ENCODE data around the gene TMPRSS9. TPM values are rescaled to one million over a fixed set of nuclear protein-coding genes. Genes with fewer than 3 reads are reported as not detected.
"Not testable (repeated sequence)": the region's sequence is repeated elsewhere in the genome, so short reads cannot be mapped to it uniquely, and the experiment has no call there.

Gene TMPRSS9
- total and polyA plus RNA-seq, 4 donors: 0.05 to 0.37 (median 0.09) TPM; not detected in 1

DNA sequence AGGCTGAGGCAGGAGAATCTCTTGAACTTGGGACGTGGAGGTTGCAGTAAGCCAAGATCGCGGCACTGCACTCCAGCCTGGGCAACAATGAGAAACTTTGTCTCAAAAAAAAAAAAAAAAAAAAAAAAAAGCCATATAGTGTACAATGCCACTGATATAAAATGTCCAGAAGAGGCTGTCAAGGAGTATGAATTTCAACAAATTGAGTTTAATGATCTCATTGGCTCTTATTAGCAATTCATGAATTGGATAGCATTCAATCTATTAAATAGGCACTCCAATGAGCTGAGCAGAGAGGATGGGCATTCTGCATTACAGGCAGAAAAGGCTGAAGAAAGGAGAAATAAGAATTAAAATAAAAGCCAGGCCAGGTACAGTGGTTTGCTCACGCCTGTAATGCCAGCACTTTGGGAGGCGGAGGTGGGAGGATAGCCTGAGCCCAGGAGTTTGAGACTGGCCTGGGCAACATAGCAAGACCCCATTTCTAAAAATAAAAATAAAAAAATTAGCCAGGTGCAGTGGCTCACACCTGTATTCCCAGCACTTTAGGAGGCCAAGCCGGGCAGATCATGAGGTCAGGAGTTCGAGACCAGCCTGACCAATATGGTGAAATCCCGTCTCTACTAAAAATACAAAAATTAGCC, 97.5 kb downstream of the TMPRSS9 start:
- H3K4me1 ChIP-seq (ENCODE audit: control insufficient read depth in 5 of 5, insufficient read depth in 5 of 5, low read length in 5 of 5): peaks cover 0 to 22% (median 11%) of the 10 kb centered on the region in 5 donors
- ATAC-seq (ENCODE audit: insufficient read depth, low FRiP score) (no peak), DNase-seq (no peak)
- no peaks in the 10 kb centered on the region for H3K36me3 ChIP-seq (ENCODE audit: control insufficient read depth in 4 of 4, insufficient read depth in 4 of 4, low read length in 4 of 4)
- TF ChIP-seq, protein P1, sequence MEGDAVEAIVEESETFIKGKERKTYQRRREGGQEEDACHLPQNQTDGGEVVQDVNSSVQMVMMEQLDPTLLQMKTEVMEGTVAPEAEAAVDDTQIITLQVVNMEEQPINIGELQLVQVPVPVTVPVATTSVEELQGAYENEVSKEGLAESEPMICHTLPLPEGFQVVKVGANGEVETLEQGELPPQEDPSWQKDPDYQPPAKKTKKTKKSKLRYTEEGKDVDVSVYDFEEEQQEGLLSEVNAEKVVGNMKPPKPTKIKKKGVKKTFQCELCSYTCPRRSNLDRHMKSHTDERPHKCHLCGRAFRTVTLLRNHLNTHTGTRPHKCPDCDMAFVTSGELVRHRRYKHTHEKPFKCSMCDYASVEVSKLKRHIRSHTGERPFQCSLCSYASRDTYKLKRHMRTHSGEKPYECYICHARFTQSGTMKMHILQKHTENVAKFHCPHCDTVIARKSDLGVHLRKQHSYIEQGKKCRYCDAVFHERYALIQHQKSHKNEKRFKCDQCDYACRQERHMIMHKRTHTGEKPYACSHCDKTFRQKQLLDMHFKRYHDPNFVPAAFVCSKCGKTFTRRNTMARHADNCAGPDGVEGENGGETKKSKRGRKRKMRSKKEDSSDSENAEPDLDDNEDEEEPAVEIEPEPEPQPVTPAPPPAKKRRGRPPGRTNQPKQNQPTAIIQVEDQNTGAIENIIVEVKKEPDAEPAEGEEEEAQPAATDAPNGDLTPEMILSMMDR (IDR thresholded peaks at IDR 0.05; ENCODE audit: control extremely low read depth, extremely low read depth): no peak
- 88 to 94% methylated on average over 8 of the region's 8 CpGs for WGBS, 2 donors
- no peak overlapping the region for H3K4me3 ChIP-seq
- H3K27ac ChIP-seq (ENCODE audit: low read depth in 1 of 2, low read length in 1 of 2): peak overlapping the region; percentile 70 to 74
- no peaks in the 10 kb centered on the region for H3K27me3 ChIP-seq (ENCODE audit: control insufficient read depth in 3 of 3, insufficient read depth in 3 of 3, low read length in 2 of 3)
- H3K9ac ChIP-seq (ENCODE audit: insufficient read depth in 1 of 2, low read length in 2 of 2): no peak overlapping the region
- H3K9me3 ChIP-seq (ENCODE audit: control insufficient read depth in 4 of 4, insufficient read depth in 3 of 4, low read length in 3 of 4): no peaks in the 10 kb centered on the region

DNA sequence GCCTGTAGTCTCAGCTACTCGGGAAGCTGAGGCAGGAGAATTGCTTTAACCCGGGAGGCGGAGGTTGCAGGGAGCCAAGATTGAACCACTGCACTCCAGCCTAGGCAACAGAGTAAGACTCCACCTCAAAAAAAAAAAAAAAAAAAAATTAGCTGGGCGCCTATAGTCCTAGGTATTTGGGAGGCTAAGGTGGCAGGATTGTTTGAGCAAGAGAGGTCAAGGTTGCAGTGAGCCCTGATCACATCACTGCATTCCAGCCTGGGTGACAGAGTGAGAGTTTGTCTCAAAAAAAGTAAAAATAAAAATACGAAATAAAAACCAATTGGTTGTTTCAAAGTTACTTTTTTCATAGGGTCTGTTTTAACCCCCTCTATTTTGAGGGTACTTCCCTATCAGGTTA, 98.0 kb downstream of the TMPRSS9 start:
- H3K4me1 ChIP-seq (ENCODE audit: control insufficient read depth in 5 of 5, insufficient read depth in 5 of 5, low read length in 5 of 5): peaks cover 0 to 22% (median 11%) of the 10 kb centered on the region in 5 donors
- H3K9me3 ChIP-seq (ENCODE audit: control insufficient read depth in 4 of 4, insufficient read depth in 3 of 4, low read length in 3 of 4): no peaks in the 10 kb centered on the region
- ATAC-seq (ENCODE audit: insufficient read depth, low FRiP score): no peak
- 88 to 95% methylated on average over 5 of the region's 5 CpGs for WGBS, 2 donors
- H3K9ac ChIP-seq (ENCODE audit: insufficient read depth in 1 of 2, low read length in 2 of 2): no peak overlapping the region
- H3K36me3 ChIP-seq (ENCODE audit: control insufficient read depth in 4 of 4, insufficient read depth in 4 of 4, low read length in 4 of 4): no peaks in the 10 kb centered on the region
- no peak overlapping the region for H3K4me3 ChIP-seq
- H3K27ac ChIP-seq (ENCODE audit: low read depth in 1 of 2, low read length in 1 of 2): no peak overlapping the region
- H3K27me3 ChIP-seq (ENCODE audit: control insufficient read depth in 3 of 3, insufficient read depth in 3 of 3, low read length in 2 of 3): no peaks in the 10 kb centered on the region
- TF ChIP-seq, protein P1 (IDR thresholded peaks at IDR 0.05; ENCODE audit: control extremely low read depth, extremely low read depth): no peak
- DNase-seq: no peak

DNA sequence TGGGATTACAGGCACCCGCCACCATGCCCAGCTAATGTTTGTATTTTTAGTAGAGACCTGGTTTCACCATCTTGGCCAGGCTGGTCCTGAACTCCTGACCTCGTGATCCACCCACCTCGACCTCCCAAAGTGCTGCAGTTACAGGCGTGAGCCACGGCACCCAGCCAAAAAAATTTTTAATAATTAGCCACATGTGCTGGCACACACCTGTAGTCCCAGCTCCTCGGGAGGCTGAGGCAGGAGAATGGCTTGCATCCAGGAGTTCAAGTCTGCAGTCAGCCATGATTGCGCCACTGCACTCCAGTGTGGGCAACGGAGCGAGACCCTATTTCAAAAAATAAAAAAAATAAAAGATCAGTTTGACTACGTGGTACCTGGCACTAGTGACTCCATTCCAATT, 98.7 kb downstream of the TMPRSS9 start:
- not testable (repeated sequence) for ATAC-seq (ENCODE audit: insufficient read depth, low FRiP score); H3K36me3 ChIP-seq (ENCODE audit: control insufficient read depth in 4 of 4, insufficient read depth in 4 of 4, low read length in 4 of 4); H3K9me3 ChIP-seq (ENCODE audit: control insufficient read depth in 4 of 4, insufficient read depth in 3 of 4, low read length in 3 of 4); DNase-seq; H3K4me3 ChIP-seq; H3K9ac ChIP-seq (ENCODE audit: insufficient read depth in 1 of 2, low read length in 2 of 2); H3K27me3 ChIP-seq (ENCODE audit: control insufficient read depth in 3 of 3, insufficient read depth in 3 of 3, low read length in 2 of 3); H3K27ac ChIP-seq (ENCODE audit: low read depth in 1 of 2, low read length in 1 of 2)
- H3K4me1 ChIP-seq (ENCODE audit: control insufficient read depth in 5 of 5, insufficient read depth in 5 of 5, low read length in 5 of 5): peaks cover 0 to 22% (median 11%) of the 10 kb centered on the region in 5 donors
- WGBS, 2 donors: 88 to 91% methylated on average over 10 of the region's 10 CpGs

DNA sequence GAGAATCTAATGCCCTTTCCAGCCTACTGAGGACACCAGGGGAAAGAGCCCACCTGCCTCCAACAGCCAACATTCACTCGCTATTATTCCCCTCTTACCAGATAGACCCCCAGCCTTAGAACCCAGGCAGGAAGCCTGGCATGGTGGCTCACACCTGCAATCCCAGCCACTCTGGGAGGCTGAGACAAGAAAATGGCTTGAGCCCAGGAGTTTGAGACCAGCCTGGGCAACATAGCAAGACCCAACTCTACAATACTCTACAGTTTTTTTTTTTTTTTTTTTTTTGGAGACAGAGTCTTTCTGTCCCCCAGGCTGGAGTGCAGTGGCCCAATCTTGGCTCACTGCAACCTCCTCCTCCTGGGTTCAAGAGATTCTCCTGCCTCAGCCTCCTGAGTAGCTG, 100.2 kb downstream of the TMPRSS9 start:
- WGBS, 2 donors: 96 to 100% methylated on average over 1 of the region's 1 CpG
- no peak overlapping the region for H3K4me3 ChIP-seq
- no peaks in the 10 kb centered on the region for H3K36me3 ChIP-seq (ENCODE audit: control insufficient read depth in 4 of 4, insufficient read depth in 4 of 4, low read length in 4 of 4)
- ATAC-seq (ENCODE audit: insufficient read depth, low FRiP score) (no peak), DNase-seq (no peak)
- H3K9ac ChIP-seq (ENCODE audit: insufficient read depth in 1 of 2, low read length in 2 of 2): no peak overlapping the region
- peaks cover 0 to 13% (median 8%) of the 10 kb centered on the region in 5 donors for H3K4me1 ChIP-seq (ENCODE audit: control insufficient read depth in 5 of 5, insufficient read depth in 5 of 5, low read length in 5 of 5)
- no peaks in the 10 kb centered on the region for H3K27me3 ChIP-seq (ENCODE audit: control insufficient read depth in 3 of 3, insufficient read depth in 3 of 3, low read length in 2 of 3)
- TF ChIP-seq, protein P1 (IDR thresholded peaks at IDR 0.05; ENCODE audit: control extremely low read depth, extremely low read depth): no peak
- H3K27ac ChIP-seq (ENCODE audit: low read depth in 1 of 2, low read length in 1 of 2): no peak overlapping the region
- no peaks in the 10 kb centered on the region for H3K9me3 ChIP-seq (ENCODE audit: control insufficient read depth in 4 of 4, insufficient read depth in 3 of 4, low read length in 3 of 4)
